ENCODE measurements around the gene LUZP2.

GRCh38 chr11:24585192-24585591, 88.3 kb downstream of the LUZP2 start:
- no peak for TF ChIP-seq CTCF (IDR thresholded peaks at IDR 0.05)
- no peak for TF ChIP-seq ZFX (IDR thresholded peaks at IDR 0.05; ENCODE audit: borderline replicate concordance)

Measured in 22Rv1 (cell line).